Stimulated activated naive B cell treated with anti-CD40 and anti-IgM and Interleukin-4, amounts not matched to agents 10 μg/mL and 1 μg/mL and 100 μg/mL, for 72 hours (primary cell): ENCODE data around the gene PTPRZ1.
A peak's percentile ranks its signal among the peaks of the same experiment; 100 is the strongest.

Experiments used
- ATAC-seq, 2 donors: fragments of 150-1000 bp; cut with Tn5 transposase; replicated peaks; 2 replicates each; pipeline ENCODE4 v1.10.0; 2021; ENCODE audit warnings: moderate library complexity in 1 of 2
- DNase-seq: peaks from one replicate; pipeline ENCODE4 v3.0.0; 2021
- H3K27ac Mint-ChIP-seq: one replicate; pipeline ENCODE4 v1.8.0; 2022; ENCODE audit warnings: mild to moderate bottlenecking, mixed read lengths
- H3K27me3 Mint-ChIP-seq, 2 donors: one replicate each; pipeline ENCODE4 v1.8.0; 2022; ENCODE audit warnings: mixed read lengths in 2 of 2
- H3K36me3 Mint-ChIP-seq, 2 donors: one replicate each; pipeline ENCODE4 v1.8.0; 2022; ENCODE audit warnings: mixed read lengths in 2 of 2, mild to moderate bottlenecking in 1 of 2
- H3K4me1 Mint-ChIP-seq, 2 donors: one replicate each; pipeline ENCODE4 v1.8.0; 2022; ENCODE audit warnings: mixed read lengths in 2 of 2, mild to moderate bottlenecking in 1 of 2
- H3K4me3 Mint-ChIP-seq, 2 donors: one replicate each; pipeline ENCODE4 v1.8.0; 2022; ENCODE audit warnings: mild to moderate bottlenecking in 2 of 2, mixed read lengths in 2 of 2, moderate library complexity in 1 of 2
- H3K9me3 Mint-ChIP-seq, 2 donors: one replicate each; pipeline ENCODE4 v1.8.0; 2022; ENCODE audit warnings: mixed read lengths in 2 of 2, mild to moderate bottlenecking in 1 of 2

PTPRZ1 gene

DNA sequence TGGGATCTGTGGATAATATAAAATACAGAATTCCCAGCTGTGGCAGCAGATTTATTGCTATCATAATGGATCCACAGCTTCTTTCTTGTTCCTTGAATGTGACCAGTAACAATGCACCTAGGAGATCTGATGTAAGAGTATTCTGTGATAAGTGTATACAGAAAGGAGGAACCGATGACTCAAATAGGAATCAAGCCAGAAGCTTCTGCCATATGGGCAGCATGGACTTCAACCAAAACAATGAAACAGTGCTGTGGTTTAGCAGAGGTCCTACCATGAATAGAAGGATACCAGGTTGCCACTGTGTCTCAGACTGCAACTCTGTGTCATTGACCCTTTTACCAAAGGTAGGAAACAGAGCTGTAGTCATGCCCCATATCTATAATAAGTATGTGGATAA lies 81.8 kb downstream of the PTPRZ1 start:
- no peaks in the 10 kb centered on the region for H3K36me3 Mint-ChIP-seq
- DNase-seq (no peak), ATAC-seq (no peak)
- no peaks in the 10 kb centered on the region for H3K9me3 Mint-ChIP-seq
- no peaks in the 10 kb centered on the region for H3K27me3 Mint-ChIP-seq
- H3K4me3 Mint-ChIP-seq = no peak overlapping the region
- no peak overlapping the region for H3K27ac Mint-ChIP-seq
- no peaks in the 10 kb centered on the region for H3K4me1 Mint-ChIP-seq

DNA sequence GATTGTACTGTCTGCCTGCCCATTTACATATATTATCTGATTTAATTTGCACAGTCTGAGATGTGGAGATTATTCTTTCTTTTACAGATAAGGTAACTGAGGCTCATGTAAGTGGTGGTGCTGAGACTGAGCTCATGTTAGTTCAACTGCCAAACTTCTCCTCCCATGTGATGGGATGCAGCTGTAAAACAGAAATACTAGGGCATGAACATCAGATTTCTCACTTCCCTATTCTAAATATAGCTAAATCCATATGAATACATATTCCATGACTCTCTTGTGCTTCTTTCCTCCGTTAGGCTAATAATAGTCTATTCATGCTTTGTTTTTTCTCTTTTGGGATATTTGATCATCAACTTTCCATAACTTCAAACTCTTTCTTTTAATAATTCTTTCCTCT lies 84.7 kb downstream of the PTPRZ1 start:
- no peaks in the 10 kb centered on the region for H3K4me1 Mint-ChIP-seq
- no peaks in the 10 kb centered on the region for H3K27me3 Mint-ChIP-seq
- H3K4me3 Mint-ChIP-seq = no peak overlapping the region
- no peak for DNase-seq
- no peak for ATAC-seq
- no peaks in the 10 kb centered on the region for H3K36me3 Mint-ChIP-seq
- no peaks in the 10 kb centered on the region for H3K9me3 Mint-ChIP-seq
- no peak overlapping the region for H3K27ac Mint-ChIP-seq

DNA sequence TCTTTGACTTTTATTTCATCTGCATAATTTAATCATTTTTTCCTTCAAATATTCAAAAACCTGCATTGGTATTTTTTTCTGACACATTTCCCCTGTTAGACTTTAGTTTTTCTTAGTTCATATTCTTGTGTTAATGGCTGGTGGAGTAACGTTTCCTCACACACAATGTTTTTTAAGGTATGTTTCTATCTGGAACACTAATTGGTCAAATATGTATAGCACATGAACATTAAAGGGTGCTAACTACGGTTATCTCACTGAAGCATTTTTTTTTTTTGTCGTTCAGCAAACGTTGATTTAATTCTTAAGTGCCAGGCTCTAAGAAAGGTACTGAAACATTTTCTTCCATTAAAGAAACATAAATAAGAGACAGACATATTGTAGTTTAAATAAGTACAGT lies 87.7 kb downstream of the PTPRZ1 start:
- H3K27ac Mint-ChIP-seq = no peak overlapping the region
- ATAC-seq (no peak), DNase-seq (no peak)
- no peaks in the 10 kb centered on the region for H3K4me1 Mint-ChIP-seq
- no peak overlapping the region for H3K4me3 Mint-ChIP-seq
- H3K27me3 Mint-ChIP-seq = no peaks in the 10 kb centered on the region
- H3K36me3 Mint-ChIP-seq = no peaks in the 10 kb centered on the region
- H3K9me3 Mint-ChIP-seq = peaks cover 4 to 9% of the 10 kb centered on the region in 2 donors

DNA sequence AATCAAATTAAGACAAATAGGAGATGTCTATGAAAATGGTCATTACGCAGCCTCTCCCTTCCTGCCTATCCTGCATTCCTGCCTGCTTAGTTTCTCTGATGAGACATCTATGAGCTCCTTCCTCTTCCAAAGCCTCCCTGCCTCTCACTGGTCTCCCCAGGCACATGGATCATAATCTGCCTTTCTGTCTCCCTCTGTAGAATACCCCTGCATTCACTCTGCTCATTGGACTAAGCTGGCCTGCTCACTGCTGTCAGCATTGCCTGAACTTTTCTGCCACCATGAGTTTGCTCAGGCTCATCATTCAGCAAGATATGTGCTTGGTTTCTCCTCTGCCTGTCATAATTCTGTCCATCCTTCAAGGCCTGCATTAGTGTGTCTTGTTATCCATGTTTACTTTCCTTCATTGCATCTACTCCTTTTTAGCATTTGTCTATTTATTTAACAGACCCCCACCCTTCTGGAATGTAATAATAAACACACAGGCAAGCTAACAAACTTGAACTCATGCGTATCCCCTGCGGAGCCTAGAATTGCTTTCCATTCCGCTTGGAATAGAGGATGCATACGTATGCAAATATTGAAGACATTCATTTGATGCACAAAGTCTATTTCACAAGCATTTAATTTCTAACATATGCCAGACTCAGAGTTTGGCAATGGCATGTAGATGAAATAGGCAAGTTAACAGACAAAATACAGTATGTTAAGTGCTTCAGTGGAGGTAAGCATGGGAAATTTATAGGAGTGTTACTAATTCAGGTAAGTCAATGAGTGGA lies 88.3 kb downstream of the PTPRZ1 start:
- Mint-ChIP-seq H3K9me3 (peaks cover 4 to 9% of the 10 kb centered on the region in 2 donors), H3K4me3 (no peak overlapping the region), H3K27ac (no peak overlapping the region), H3K4me1 (no peaks in the 10 kb centered on the region), H3K27me3 (no peaks in the 10 kb centered on the region), H3K36me3 (no peaks in the 10 kb centered on the region)
- ATAC-seq = no peak
- no peak for DNase-seq

DNA sequence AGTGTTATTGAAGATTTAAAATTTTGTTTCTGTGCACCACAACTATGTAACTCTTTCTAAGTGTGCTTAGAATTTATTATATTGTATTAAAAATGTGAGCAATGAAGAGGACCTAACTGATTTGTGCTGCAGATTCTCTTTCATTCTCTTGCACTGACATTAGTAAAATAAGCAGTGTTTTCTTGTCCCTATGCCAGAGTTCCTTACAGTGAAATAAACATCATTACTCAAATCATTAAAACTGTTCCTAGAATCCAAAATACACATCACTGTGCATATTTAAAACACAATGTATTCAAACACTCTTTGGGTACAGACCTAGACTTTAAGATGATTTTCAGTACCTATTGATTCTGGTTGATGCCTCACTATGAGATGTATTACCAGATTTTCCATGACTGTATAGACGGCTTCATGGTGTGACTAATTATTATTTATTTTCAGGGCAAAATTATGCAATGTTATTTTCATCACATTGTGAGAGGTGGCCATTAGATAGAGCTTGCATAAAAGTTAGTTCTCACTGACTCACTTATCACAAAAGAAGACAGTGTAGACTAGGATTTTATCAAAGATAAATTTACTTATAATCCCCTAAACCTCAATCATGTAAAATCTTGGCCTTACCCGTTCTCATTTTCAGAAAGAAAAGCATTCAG lies 93.4 kb downstream of the PTPRZ1 start:
- H3K4me3 Mint-ChIP-seq = no peak overlapping the region
- DNase-seq (no peak), ATAC-seq (no peak)
- no peaks in the 10 kb centered on the region for H3K27me3 Mint-ChIP-seq
- H3K4me1 Mint-ChIP-seq = no peaks in the 10 kb centered on the region
- no peak overlapping the region for H3K27ac Mint-ChIP-seq
- peaks cover 4 to 9% of the 10 kb centered on the region in 2 donors for H3K9me3 Mint-ChIP-seq
- no peaks in the 10 kb centered on the region for H3K36me3 Mint-ChIP-seq

DNA sequence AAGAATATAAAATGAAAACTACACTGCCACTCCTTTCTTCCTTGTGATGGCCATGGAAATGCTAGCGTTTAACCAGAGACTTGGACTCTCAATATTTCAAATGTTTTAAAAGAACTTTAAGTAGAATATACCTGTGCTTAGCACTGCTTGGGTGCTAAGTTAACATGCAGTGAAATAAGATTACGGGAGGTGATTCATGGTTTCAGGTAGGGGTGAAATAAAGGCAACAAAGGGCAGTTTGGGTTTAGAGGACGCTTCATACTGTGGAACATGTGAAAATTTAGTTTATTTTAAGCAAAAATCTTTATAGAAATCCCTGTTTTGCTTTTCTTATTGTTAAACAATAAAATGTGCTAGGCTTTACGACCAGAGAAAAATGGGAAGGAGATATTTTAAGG lies 94.0 kb downstream of the PTPRZ1 start:
- no peak overlapping the region for H3K4me3 Mint-ChIP-seq
- no peaks in the 10 kb centered on the region for H3K27me3 Mint-ChIP-seq
- H3K4me1 Mint-ChIP-seq = no peaks in the 10 kb centered on the region
- H3K27ac Mint-ChIP-seq = no peak overlapping the region
- H3K9me3 Mint-ChIP-seq = peaks cover 4 to 9% of the 10 kb centered on the region in 2 donors
- no peaks in the 10 kb centered on the region for H3K36me3 Mint-ChIP-seq
- no peak for DNase-seq
- ATAC-seq = no peak

DNA sequence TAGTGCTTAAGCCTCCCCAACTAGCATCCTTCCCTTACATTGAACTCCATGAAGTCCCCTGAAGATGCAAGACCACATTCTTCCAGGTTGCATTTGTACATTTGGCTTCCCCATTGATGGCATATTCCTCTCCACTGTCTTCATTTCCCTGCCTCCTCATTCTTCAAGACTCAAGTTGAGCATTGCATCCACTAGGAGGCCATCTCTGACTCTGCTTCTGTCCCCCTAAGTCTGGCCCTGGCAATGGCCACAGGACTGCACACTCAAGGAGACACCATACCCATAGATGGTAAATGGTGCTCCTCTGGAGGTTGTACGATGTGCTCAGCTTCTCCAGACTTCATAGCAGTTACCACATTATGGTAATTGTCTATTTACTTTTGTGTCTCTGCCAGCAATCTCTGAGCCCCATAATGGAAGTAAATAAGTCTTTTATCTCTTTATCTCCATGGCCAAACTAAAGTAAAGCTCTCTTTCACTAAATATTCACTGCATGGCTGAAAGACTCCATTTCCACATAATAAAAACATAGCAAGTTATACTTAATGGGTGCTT lies 112.6 kb downstream of the PTPRZ1 start:
- Mint-ChIP-seq H3K9me3 (peaks cover 0 to 1% of the 10 kb centered on the region in 2 donors), H3K4me3 (no peak overlapping the region), H3K27me3 (peaks cover 4 to 6% of the 10 kb centered on the region in 2 donors), H3K4me1 (no peaks in the 10 kb centered on the region), H3K36me3 (no peaks in the 10 kb centered on the region), H3K27ac (no peak overlapping the region)
- no peak for ATAC-seq
- no peak for DNase-seq

DNA sequence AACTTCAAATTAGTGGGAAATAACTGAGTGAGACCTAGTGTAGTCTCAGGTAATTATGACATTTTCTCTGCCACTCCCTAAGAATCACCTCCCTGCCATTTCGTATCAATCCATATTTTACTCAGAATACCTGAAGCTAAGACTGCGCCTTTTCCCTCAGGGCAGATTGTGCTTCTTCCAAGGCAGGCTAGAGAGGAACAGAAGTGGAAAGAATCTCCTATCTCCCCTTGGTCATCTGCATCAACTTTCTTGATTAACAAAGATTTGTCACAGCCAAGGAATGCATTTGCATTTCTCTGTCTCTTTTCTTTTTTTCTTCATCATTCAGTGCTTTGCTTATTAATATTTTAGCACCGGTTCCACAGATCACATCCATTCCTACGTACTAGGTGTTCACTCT lies 119.1 kb downstream of the PTPRZ1 start:
- H3K9me3 Mint-ChIP-seq = no peaks in the 10 kb centered on the region
- no peaks in the 10 kb centered on the region for H3K36me3 Mint-ChIP-seq
- H3K27ac Mint-ChIP-seq = no peak overlapping the region
- no peak for ATAC-seq
- no peak for DNase-seq
- no peaks in the 10 kb centered on the region for H3K4me1 Mint-ChIP-seq
- no peak overlapping the region for H3K4me3 Mint-ChIP-seq
- H3K27me3 Mint-ChIP-seq = peaks cover 4 to 6% of the 10 kb centered on the region in 2 donors

DNA sequence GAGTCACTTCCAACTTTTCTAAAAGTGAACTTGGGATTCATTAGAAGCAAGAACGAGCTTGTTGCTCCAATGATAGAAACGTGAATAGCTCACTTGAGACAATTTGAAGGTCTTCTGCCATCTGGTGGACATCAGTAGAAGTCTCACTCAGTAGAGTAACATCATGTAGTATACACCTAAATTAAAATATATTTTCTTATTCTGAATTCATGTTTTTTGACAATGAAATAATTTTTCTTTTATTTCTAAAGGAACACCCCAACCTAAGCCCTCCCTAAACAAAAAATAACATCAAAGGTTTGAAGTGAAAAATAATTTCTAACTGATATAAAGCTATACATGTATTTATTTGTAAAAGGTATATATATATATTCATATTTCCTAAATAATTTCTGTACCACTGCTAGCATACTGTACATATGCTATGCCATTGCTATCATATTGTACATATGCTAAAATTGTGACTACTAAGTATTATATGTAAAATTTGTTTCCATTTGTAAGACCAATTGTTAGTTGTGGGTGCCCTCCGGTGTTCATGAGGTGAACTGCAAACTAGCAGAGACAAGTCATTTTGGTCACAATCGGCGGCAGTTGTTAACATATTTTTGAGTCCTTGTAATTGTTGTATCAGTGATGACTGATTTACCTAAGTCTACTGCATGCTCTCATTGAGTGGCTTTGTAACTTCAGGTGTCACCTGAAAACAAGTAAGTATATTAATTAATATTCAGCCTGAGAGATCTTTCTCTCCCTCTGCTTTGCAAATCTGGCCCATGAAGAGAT lies 121.9 kb downstream of the PTPRZ1 start:
- H3K9me3 Mint-ChIP-seq = no peaks in the 10 kb centered on the region
- H3K27ac Mint-ChIP-seq = no peak overlapping the region
- DNase-seq = peak; percentile 19
- ATAC-seq = peak; percentile 84 to 87
- H3K4me1 Mint-ChIP-seq = no peaks in the 10 kb centered on the region
- no peaks in the 10 kb centered on the region for H3K27me3 Mint-ChIP-seq
- no peaks in the 10 kb centered on the region for H3K36me3 Mint-ChIP-seq
- no peak overlapping the region for H3K4me3 Mint-ChIP-seq

DNA sequence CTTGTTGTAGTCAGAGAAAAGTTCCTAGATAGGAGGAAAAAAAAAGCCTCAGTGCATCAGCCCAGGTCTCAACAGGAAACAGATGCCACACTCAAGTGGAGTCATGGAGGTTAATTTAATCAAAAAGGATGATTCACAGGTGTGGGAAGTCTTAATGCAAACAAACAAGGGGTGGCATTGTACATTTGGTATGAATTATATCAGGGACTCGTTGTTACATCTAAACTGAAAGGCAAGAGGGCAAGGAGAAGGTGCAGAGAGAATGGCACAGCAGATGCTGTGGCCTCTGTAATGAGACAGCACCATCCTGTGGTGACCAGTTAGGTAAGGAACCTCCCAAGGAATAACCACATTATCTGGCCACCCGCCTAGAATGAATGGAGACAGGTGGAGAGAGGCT lies 133.7 kb downstream of the PTPRZ1 start:
- Mint-ChIP-seq H3K36me3 (no peaks in the 10 kb centered on the region), H3K27ac (no peak overlapping the region), H3K9me3 (no peaks in the 10 kb centered on the region), H3K4me3 (no peak overlapping the region), H3K27me3 (peaks cover 0 to 8% of the 10 kb centered on the region in 2 donors), H3K4me1 (no peaks in the 10 kb centered on the region)
- no peak for DNase-seq
- no peak for ATAC-seq

DNA sequence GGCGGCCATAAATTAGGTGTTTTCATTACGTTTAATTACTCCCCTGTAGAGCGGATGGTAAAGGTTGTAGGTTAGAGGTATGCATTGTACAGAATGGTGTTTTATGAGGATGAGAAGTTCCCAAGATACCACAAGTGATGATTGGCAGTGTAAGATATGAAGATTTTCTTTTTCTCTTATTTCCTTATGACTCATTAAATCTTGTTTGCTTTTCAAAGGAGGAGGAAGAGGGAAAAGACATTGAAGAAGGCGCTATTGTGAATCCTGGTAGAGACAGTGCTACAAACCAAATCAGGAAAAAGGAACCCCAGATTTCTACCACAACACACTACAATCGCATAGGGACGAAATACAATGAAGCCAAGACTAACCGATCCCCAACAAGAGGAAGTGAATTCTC lies 137.2 kb downstream of the PTPRZ1 start:
- Mint-ChIP-seq H3K4me1 (no peaks in the 10 kb centered on the region), H3K36me3 (no peaks in the 10 kb centered on the region), H3K27ac (no peak overlapping the region), H3K9me3 (no peaks in the 10 kb centered on the region), H3K4me3 (no peak overlapping the region), H3K27me3 (peaks cover 0 to 5% of the 10 kb centered on the region in 2 donors)
- DNase-seq (no peak), ATAC-seq (no peak)

DNA sequence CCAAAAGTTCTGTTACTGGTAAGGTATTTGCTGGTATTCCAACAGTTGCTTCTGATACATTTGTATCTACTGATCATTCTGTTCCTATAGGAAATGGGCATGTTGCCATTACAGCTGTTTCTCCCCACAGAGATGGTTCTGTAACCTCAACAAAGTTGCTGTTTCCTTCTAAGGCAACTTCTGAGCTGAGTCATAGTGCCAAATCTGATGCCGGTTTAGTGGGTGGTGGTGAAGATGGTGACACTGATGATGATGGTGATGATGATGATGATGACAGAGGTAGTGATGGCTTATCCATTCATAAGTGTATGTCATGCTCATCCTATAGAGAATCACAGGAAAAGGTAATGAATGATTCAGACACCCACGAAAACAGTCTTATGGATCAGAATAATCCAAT lies 140.1 kb downstream of the PTPRZ1 start:
- Mint-ChIP-seq H3K27me3 (no peaks in the 10 kb centered on the region), H3K36me3 (no peaks in the 10 kb centered on the region), H3K4me1 (no peaks in the 10 kb centered on the region), H3K9me3 (no peaks in the 10 kb centered on the region), H3K4me3 (no peak overlapping the region), H3K27ac (no peak overlapping the region)
- DNase-seq (no peak), ATAC-seq (peak in 1 of 2 donors; percentile 43)

DNA sequence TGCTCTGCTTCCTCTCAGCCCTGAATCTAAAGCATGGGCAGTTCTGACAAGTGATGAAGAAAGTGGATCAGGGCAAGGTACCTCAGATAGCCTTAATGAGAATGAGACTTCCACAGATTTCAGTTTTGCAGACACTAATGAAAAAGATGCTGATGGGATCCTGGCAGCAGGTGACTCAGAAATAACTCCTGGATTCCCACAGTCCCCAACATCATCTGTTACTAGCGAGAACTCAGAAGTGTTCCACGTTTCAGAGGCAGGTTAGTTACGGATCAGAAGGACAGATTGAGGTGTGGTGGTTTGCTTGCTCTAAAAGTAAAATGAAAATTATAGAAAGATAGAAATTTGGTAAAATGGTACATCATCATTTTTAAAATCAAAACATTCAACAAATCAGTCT lies 140.7 kb downstream of the PTPRZ1 start:
- ATAC-seq (no peak), DNase-seq (no peak)
- Mint-ChIP-seq H3K4me3 (no peak overlapping the region), H3K27ac (no peak overlapping the region), H3K36me3 (no peaks in the 10 kb centered on the region), H3K27me3 (no peaks in the 10 kb centered on the region), H3K9me3 (no peaks in the 10 kb centered on the region), H3K4me1 (no peaks in the 10 kb centered on the region)

DNA sequence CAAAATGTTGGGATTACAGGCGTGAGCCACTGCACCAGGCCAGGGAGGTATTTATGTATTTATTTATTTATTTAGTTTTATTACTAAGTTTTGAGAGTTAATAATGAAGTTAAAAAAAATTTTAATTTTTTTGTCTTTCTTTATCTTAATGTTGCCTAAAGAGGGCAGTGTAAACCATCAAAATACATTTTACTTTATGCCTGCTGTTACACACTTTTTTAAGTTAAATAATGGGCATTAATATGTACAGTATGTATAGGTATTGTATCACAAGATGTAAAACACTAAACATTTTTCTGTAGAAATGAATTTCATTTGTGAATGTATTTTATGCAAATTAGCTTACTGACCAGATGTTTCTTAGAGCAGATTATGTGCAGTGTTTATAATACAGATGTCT lies 141.7 kb downstream of the PTPRZ1 start:
- Mint-ChIP-seq H3K4me3 (no peak overlapping the region), H3K4me1 (no peaks in the 10 kb centered on the region), H3K36me3 (no peaks in the 10 kb centered on the region), H3K27ac (no peak overlapping the region), H3K9me3 (no peaks in the 10 kb centered on the region), H3K27me3 (no peaks in the 10 kb centered on the region)
- ATAC-seq = no peak
- DNase-seq = no peak
